Suprapubic skin (tissue), 4 donors: ENCODE measurements around the gene NUDT21. TPM values are rescaled to one million over a fixed set of nuclear protein-coding genes. Genes with fewer than 3 reads are reported as not detected.

Experiments
- DNase-seq, 2 donors: peaks; one replicate each; pipeline ENCODE4 v3.0.0-alpha.2; 2019; ENCODE audit warnings: low spot score in 2 of 2
- H3K27ac ChIP-seq: fragments of 200-600 bp; sonication (generic); one replicate; pipeline ENCODE4 v1.5.1; 2019
- H3K27me3 ChIP-seq: fragments of 200-600 bp; sonication (generic); one replicate; pipeline ENCODE4 v1.5.1; 2019
- H3K36me3 ChIP-seq: fragments of 200-600 bp; sonication (generic); one replicate; pipeline ENCODE4 v1.5.1; 2019
- H3K4me1 ChIP-seq: fragments of 200-600 bp; sonication (generic); one replicate; pipeline ENCODE4 v1.5.1; 2019
- H3K4me3 ChIP-seq: fragments of 200-600 bp; sonication (generic); one replicate; pipeline ENCODE4 v1.5.1; 2019; ENCODE audit warnings: mild to moderate bottlenecking
- H3K9me3 ChIP-seq: fragments of 200-600 bp; sonication (generic); one replicate; pipeline ENCODE4 v1.5.1; 2019
- CTCF ChIP-seq, 2 donors: fragments of 200-600 bp in 1 of 2; fragments of 450-650 bp in 1 of 2; sonication (generic) in 1 of 2; IDR thresholded peaks; one replicate each; pipeline ENCODE4 v1.5.1; 2016 to 2019; ENCODE audit warnings: antibody characterized with exemption in 2 of 2, mild to moderate bottlenecking in 1 of 2, moderate library complexity in 1 of 2
- EP300 ChIP-seq: sonication (generic); formaldehyde crosslinking; IDR thresholded peaks from one replicate; pipeline ENCODE4 v1.6.1; 2017; ENCODE audit warnings: antibody characterized with exemption
- POLR2A ChIP-seq, 2 donors: fragments of 450-650 bp; IDR thresholded peaks; one replicate each; pipeline ENCODE4 v1.6.1; 2017; ENCODE audit warnings: antibody characterized with exemption in 2 of 2, mild to moderate bottlenecking in 2 of 2, moderate library complexity in 2 of 2
- POLR2AphosphoS5 ChIP-seq, 3 donors: sonication (generic); formaldehyde crosslinking; IDR thresholded peaks; one replicate each; pipeline ENCODE4 v1.6.1; 2017; ENCODE audit warnings: antibody characterized with exemption in 3 of 3
- WGBS: methylation state at CpG from one replicate; pipeline ENCODE4 v1.1.5; 2018; 5-methylcytosine and 5-hydroxymethylcytosine counted together
- total RNA-seq, 4 donors: library from RNA; depleted of rRNA; stranded (reverse); fragments of >200 nt; gene quantifications; one replicate each; pipeline ENCODE4 v1.1.0, GENCODE V29; 2016

Gene NUDT21
- total RNA-seq, 4 donors from 2014 or later = 36.9 to 49.8 (median 39.9) TPM

GRCh38 chr16:56469748-56470147, 18.6 kb upstream of the NUDT21 start:
- TF ChIP-seq CTCF (IDR thresholded peaks at IDR 0.05) (no peak), POLR2AphosphoS5 (IDR thresholded peaks at IDR 0.05) (no peak), EP300 (no peak), POLR2A (IDR thresholded peaks at IDR 0.05) (no peak)
- Histone ChIP-seq H3K4me3 (no peak overlapping the region), H3K36me3 (peaks cover 91% of the 10 kb centered on the region), H3K4me1 (peaks cover 9% of the 10 kb centered on the region), H3K27ac (no peak overlapping the region), H3K27me3 (no peaks in the 10 kb centered on the region), H3K9me3 (no peaks in the 10 kb centered on the region)
- 81% methylated on average over 7 of the region's 7 CpGs for whole genome bisulfite sequencing
- DNase-seq = no peak

- no peak for DNase-seq
- no peaks in the 10 kb centered on the region for H3K9me3 ChIP-seq
- TF ChIP-seq POLR2A (IDR thresholded peaks at IDR 0.05) (no peak), CTCF (IDR thresholded peaks at IDR 0.05) (no peak), POLR2AphosphoS5 (IDR thresholded peaks at IDR 0.05) (no peak), EP300 (no peak)
- no peaks in the 10 kb centered on the region for H3K27me3 ChIP-seq
- no peak overlapping the region for H3K27ac ChIP-seq
- H3K4me3 ChIP-seq = no peak overlapping the region
- H3K36me3 ChIP-seq = peaks cover 94% of the 10 kb centered on the region
- H3K4me1 ChIP-seq = peaks cover 9% of the 10 kb centered on the region
Observed at GRCh38 chr16:56468800-56469199, 17.7 kb upstream of the NUDT21 start.

GRCh38 chr16:56466344-56466743, 15.2 kb upstream of the NUDT21 start:
- TF ChIP-seq POLR2A (IDR thresholded peaks at IDR 0.05) (no peak), CTCF (IDR thresholded peaks at IDR 0.05) (no peak), POLR2AphosphoS5 (IDR thresholded peaks at IDR 0.05) (no peak), EP300 (no peak)
- Histone ChIP-seq H3K36me3 (peaks cover 88% of the 10 kb centered on the region), H3K9me3 (no peaks in the 10 kb centered on the region), H3K4me3 (no peak overlapping the region), H3K27ac (no peak overlapping the region), H3K4me1 (peaks cover 9% of the 10 kb centered on the region), H3K27me3 (no peaks in the 10 kb centered on the region)
- WGBS = 90% methylated on average over 2 of the region's 2 CpGs
- DNase-seq = no peak

GRCh38 chr16:56463153-56463552, 12.0 kb upstream of the NUDT21 start:
- 92% methylated on average over 6 of the region's 6 CpGs for WGBS

GRCh38 chr16:56462064-56462796, 11.1 kb upstream of the NUDT21 start:
- H3K27me3 ChIP-seq = no peaks in the 10 kb centered on the region
- WGBS = 85% methylated on average over 3 of the region's 3 CpGs
- H3K4me1 ChIP-seq = no peaks in the 10 kb centered on the region
- no peak overlapping the region for H3K27ac ChIP-seq
- no peaks in the 10 kb centered on the region for H3K9me3 ChIP-seq
- peaks cover 79% of the 10 kb centered on the region for H3K36me3 ChIP-seq
- TF ChIP-seq POLR2A (IDR thresholded peaks at IDR 0.05) = no peak
- no peak for TF ChIP-seq POLR2AphosphoS5 (IDR thresholded peaks at IDR 0.05)
- no peak for TF ChIP-seq CTCF (IDR thresholded peaks at IDR 0.05)
- no peak for TF ChIP-seq EP300
- no peak overlapping the region for H3K4me3 ChIP-seq
- no peak for DNase-seq

More at GRCh38 chr16:56463153-56463552, 12.0 kb upstream of the NUDT21 start:
- Histone ChIP-seq H3K36me3 (peaks cover 82% of the 10 kb centered on the region), H3K4me3 (no peak overlapping the region), H3K27me3 (no peaks in the 10 kb centered on the region), H3K9me3 (no peaks in the 10 kb centered on the region), H3K27ac (no peak overlapping the region), H3K4me1 (no peaks in the 10 kb centered on the region)
- no peak for TF ChIP-seq EP300
- no peak for DNase-seq

- TF ChIP-seq EP300 (no peak), POLR2A (IDR thresholded peaks at IDR 0.05) (no peak), CTCF (IDR thresholded peaks at IDR 0.05) (no peak), POLR2AphosphoS5 (IDR thresholded peaks at IDR 0.05) (no peak)
- 74% methylated on average over 2 of the region's 2 CpGs for WGBS
- no peak for DNase-seq
- H3K4me3 ChIP-seq = no peak overlapping the region
- no peaks in the 10 kb centered on the region for H3K27me3 ChIP-seq
- no peak overlapping the region for H3K27ac ChIP-seq
- no peaks in the 10 kb centered on the region for H3K4me1 ChIP-seq
- peaks cover 78% of the 10 kb centered on the region for H3K36me3 ChIP-seq
- no peaks in the 10 kb centered on the region for H3K9me3 ChIP-seq
Observed at GRCh38 chr16:56460101-56460500, 9.0 kb upstream of the NUDT21 start.
